K562 (cell line): ENCODE data around the gene TRPC4. TPM values are rescaled to one million over a fixed set of nuclear protein-coding genes. Genes with fewer than 3 reads are reported as not detected.

Experiments used
- ATAC-seq: fragments of 200-7000 bp; cut with Tn5 transposase; 3 replicates; pipeline ENCODE4 v1.9.1; 2020; ENCODE audit warnings: moderate library complexity
- BruUV-seq: library from RNA; stranded (reverse); fragments of 400-500 nt; replicated peaks from 2 replicates; lab custom pipeline; 2021; lab: Mats Ljungman, UMichigan
- CTCF ChIA-PET: fragments of 300-600 bp; formaldehyde crosslinking; extraction: SDS; loops from one replicate; lab custom pipeline; 2021; ENCODE audit warnings: low intra/inter-chr PET ratio; lab: Yijun Ruan, JAX
- POLR2A ChIA-PET: fragments of 300-600, 350-650 bp; sonication (Branson Sonifier 250); formaldehyde crosslinking; extraction: SDS; loops from one replicate; lab custom pipeline; 2021; ENCODE audit warnings: antibody characterized with exemption, inconsistent platforms; lab: Yijun Ruan, JAX
- DNase-seq, 4 experiments: peaks; one replicate each; pipeline versions ENCODE4 v3.0.0 to v3.0.0-alpha.2; 2011 to 2018; ENCODE audit warnings: low spot score in 3 of 4, mixed read lengths in 3 of 4; ENCODE audit errors: extremely low read depth in 1 of 4
- FAIRE-seq: peaks from 2 replicates; lab custom pipeline; 2011; peaks lifted over from hg19 to GRCh38; lab: Jason Lieb, UNC
- H2AFZ ChIP-seq: 2 replicates; pipeline ENCODE4 v1.6.0; 2011; ENCODE audit warnings: low read depth, low read length, control low read depth, inconsistent platforms
- H3K27ac ChIP-seq: fragments of 200-600 bp; 3 replicates; pipeline ENCODE4 v1.8.0; 2011; ENCODE audit warnings: low read depth, mild to moderate bottlenecking, control low read depth, inconsistent platforms, low read length, moderate library complexity, mixed read lengths; ENCODE audit errors: extremely low read depth
- H3K27me3 ChIP-seq, 2 experiments: fragments of 300-600 bp in 1 of 2; 2 replicates in 1 of 2; 3 replicates in 1 of 2; pipeline versions ENCODE4 v1.6.0 to v1.8.0; 2011; ENCODE audit warnings: inconsistent platforms in 2 of 2, low read length in 2 of 2, mild to moderate bottlenecking in 1 of 2, mixed read lengths in 1 of 2, moderate library complexity in 1 of 2; ENCODE audit not compliant: control insufficient read depth in 2 of 2, insufficient read depth in 2 of 2
- H3K36me3 ChIP-seq: fragments of 300-600 bp; 3 replicates; pipeline ENCODE4 v1.8.0; 2011; ENCODE audit warnings: mild to moderate bottlenecking, low read length, inconsistent platforms; ENCODE audit not compliant: control insufficient read depth, insufficient read depth
- H3K4me1 ChIP-seq, 2 experiments: fragments of 200-600 bp in 1 of 2; replicated peaks in 1 of 2; 2 replicates in 1 of 2; 3 replicates in 1 of 2; pipeline versions ENCODE4 v1.5.1 to v1.8.0; 2011; ENCODE audit warnings: inconsistent platforms in 2 of 2, low read length in 2 of 2, mild to moderate bottlenecking in 1 of 2, mixed read lengths in 1 of 2, moderate library complexity in 1 of 2; ENCODE audit not compliant: control insufficient read depth in 2 of 2, insufficient read depth in 2 of 2
- H3K4me2 ChIP-seq: 2 replicates; pipeline ENCODE4 v1.6.1; 2011; ENCODE audit warnings: low read length, control low read depth, inconsistent platforms, mixed read lengths; ENCODE audit not compliant: insufficient read depth
- H3K4me3 ChIP-seq: fragments of 200-600 bp; sonication (generic), shearing (Covaris generic); 2 replicates; pipeline ENCODE4 v1.5.1; 2016; ENCODE audit warnings: control low read depth, inconsistent platforms
- H3K79me2 ChIP-seq: fragments of 200-600 bp; 3 replicates; pipeline ENCODE4 v1.8.0; 2011; ENCODE audit warnings: low read length, inconsistent platforms; ENCODE audit not compliant: control insufficient read depth, insufficient read depth
- H3K9ac ChIP-seq, 2 experiments: 2 replicates each; pipeline versions ENCODE4 v1.6.0 to v1.6.1; 2011; ENCODE audit warnings: low read depth in 2 of 2, low read length in 2 of 2, control low read depth in 1 of 2, inconsistent platforms in 1 of 2, mild to moderate bottlenecking in 1 of 2, mixed read lengths in 1 of 2; ENCODE audit not compliant: insufficient read depth in 1 of 2
- H3K9me1 ChIP-seq: one replicate; pipeline ENCODE4 v1.6.0; 2011; ENCODE audit warnings: inconsistent platforms, mild to moderate bottlenecking, low read length, moderate library complexity; ENCODE audit not compliant: control insufficient read depth, insufficient read depth
- H3K9me3 ChIP-seq: replicated peaks from 2 replicates; pipeline ENCODE4 v1.5.1; 2011; ENCODE audit warnings: low read depth, low read length, inconsistent platforms; ENCODE audit not compliant: control insufficient read depth, insufficient read depth
- H4K20me1 ChIP-seq: replicated peaks from 2 replicates; pipeline ENCODE4 v1.6.1; 2011; ENCODE audit warnings: low read length, inconsistent platforms, mixed read lengths; ENCODE audit not compliant: control insufficient read depth, insufficient read depth
- CXXC5 ChIP-seq: fragments of 250-450 bp; sonication (Bioruptor Pico); IDR thresholded peaks from 2 replicates; pipeline ENCODE4 v1.8.0; 2022; ENCODE audit warnings: inconsistent platforms, mild to moderate bottlenecking, moderate library complexity
- ERF ChIP-seq: fragments of 450-650 bp; formaldehyde crosslinking; IDR thresholded peaks from 2 replicates; pipeline ENCODE4 v1.4.0; 2020; ENCODE audit warnings: mild to moderate bottlenecking, mixed read lengths
- ETV6 ChIP-seq, 3 experiments: fragments of 150-350 bp in 1 of 3; sonication (generic) in 1 of 3; formaldehyde crosslinking in 1 of 3; IDR thresholded peaks; 2 replicates each; pipeline versions ENCODE4 v1.6.1 to v1.8.0; 2014 to 2022; ENCODE audit warnings: borderline replicate concordance in 2 of 3, low read depth in 2 of 3, antibody characterized with exemption in 1 of 3, low read length in 1 of 3, mild to moderate bottlenecking in 1 of 3, missing genetic modification reagents in 1 of 3
- FOXK2 ChIP-seq, 2 experiments: fragments of 450-650 bp; IDR thresholded peaks in 1 of 2; conservative IDR thresholded peaks in 1 of 2; 2 replicates each; pipeline ENCODE4 v1.6.1; 2016; ENCODE audit warnings: low read depth in 2 of 2, mild to moderate bottlenecking in 1 of 2
- GTF2F1 ChIP-seq: IDR thresholded peaks from 2 replicates; pipeline ENCODE4 v1.6.1; 2011; ENCODE audit warnings: low read depth, low read length, improper control_type of control experiment
- HMGXB4 ChIP-seq: sonication (generic); formaldehyde crosslinking; IDR thresholded peaks from 2 replicates; pipeline ENCODE4 v1.8.1; 2023; ENCODE audit warnings: mild to moderate bottlenecking, missing genetic modification reagents
- ILK ChIP-seq: fragments of 450-650 bp; IDR thresholded peaks from 2 replicates; pipeline ENCODE4 v1.6.1; 2016; ENCODE audit warnings: missing genetic modification characterization, low read depth, mild to moderate bottlenecking, missing compliant biosample characterization, moderate library complexity, borderline replicate concordance
- KAT8 ChIP-seq: fragments of 450-650 bp; IDR thresholded peaks from 2 replicates; pipeline ENCODE4 v1.6.1; 2016; ENCODE audit warnings: low read depth, mild to moderate bottlenecking
- NCOA2 ChIP-seq, 2 experiments: fragments of 450-650 bp; IDR thresholded peaks; 2 replicates each; pipeline ENCODE4 v1.6.1; 2018; ENCODE audit warnings: mild to moderate bottlenecking in 2 of 2, moderate library complexity in 1 of 2; ENCODE audit not compliant: partially characterized antibody in 2 of 2
- NEUROD1 ChIP-seq: fragments of 150-350 bp; IDR thresholded peaks from 2 replicates; pipeline ENCODE4 v1.6.1; 2014; ENCODE audit warnings: borderline replicate concordance, low read length, low read depth; ENCODE audit not compliant: partially characterized antibody
- NFATC3 ChIP-seq: fragments of 450-650 bp; IDR thresholded peaks from 2 replicates; pipeline ENCODE4 v1.6.1; 2017; ENCODE audit warnings: mild to moderate bottlenecking
- NFYB ChIP-seq: IDR thresholded peaks from 2 replicates; pipeline ENCODE4 v1.6.1; 2011; ENCODE audit warnings: mild to moderate bottlenecking, moderate library complexity; ENCODE audit not compliant: insufficient read length; ENCODE audit errors: extremely low read depth
- NR0B1 ChIP-seq: fragments of 450-650 bp; IDR thresholded peaks from one replicate; pipeline ENCODE4 v1.6.1; 2018; ENCODE audit warnings: mild to moderate bottlenecking, moderate library complexity; ENCODE audit not compliant: partially characterized antibody
- PML ChIP-seq: IDR thresholded peaks from 2 replicates; pipeline ENCODE4 v1.6.1; 2012; ENCODE audit warnings: low read length, inconsistent platforms
- PYGO2 ChIP-seq: fragments of 450-650 bp; IDR thresholded peaks from 2 replicates; pipeline ENCODE4 v1.6.1; 2016; ENCODE audit warnings: mild to moderate bottlenecking, missing genetic modification characterization, moderate library complexity, missing compliant biosample characterization
- SMAD4 ChIP-seq: fragments of 250-450 bp; sonication (Bioruptor Pico); conservative IDR thresholded peaks from 2 replicates; pipeline ENCODE4 v1.8.0; 2021; ENCODE audit warnings: inconsistent platforms, mild to moderate bottlenecking, moderate library complexity
- SNRNP70 ChIP-seq: fragments of 200-400 bp; formaldehyde crosslinking; optimal IDR thresholded peaks from 2 replicates; pipeline ENCODE3; 2017; ENCODE audit warnings: low read depth, low read length
- SREBF1 ChIP-seq: fragments of 150-350 bp; IDR thresholded peaks from 2 replicates; pipeline ENCODE4 v1.6.1; 2014; ENCODE audit warnings: antibody characterized with exemption, low read depth, low read length, borderline replicate concordance
- SRSF9 ChIP-seq: fragments of 200-400 bp; formaldehyde crosslinking; IDR thresholded peaks from 2 replicates; pipeline ENCODE4 v1.6.1; 2017; ENCODE audit warnings: low read depth, low read length, borderline replicate concordance
- ZNF239 ChIP-seq: fragments of 250-450 bp; sonication (Bioruptor Pico); IDR thresholded peaks from 2 replicates; pipeline ENCODE4 v1.4.0; 2020; ENCODE audit warnings: mild to moderate bottlenecking
- whole genome bisulfite sequencing: fragments of 100-300 bp; shearing (Covaris generic); methylation state at CpG from one replicate; pipeline ENCODE4 v1.1.6; 2016; ENCODE audit warnings: low coverage, mixed read lengths; ENCODE audit not compliant: insufficient coverage; ENCODE audit errors: missing lambda C conversion rate; 5-methylcytosine and 5-hydroxymethylcytosine counted together
- in situ Hi-C: fragments of 300-500 bp; cut with MboI; formaldehyde crosslinking; loops from 4 replicates; pipeline ENCODE4 v1.15.0; 2018; ENCODE audit warnings: inconsistent platforms, mixed read lengths
- intact Hi-C: fragments of 100-400 bp; cut with micrococcal nuclease; formaldehyde crosslinking; loops from 2 replicates; pipeline ENCODE4 v1.14.2; 2022
- polyA plus RNA-seq, 8 experiments: library from polyadenylated mRNA; depleted of rRNA in 4 of 8; stranded (reverse) in 5 of 8; unstranded in 3 of 8; fragments of >200 nt; fragmentation: Nextera tagmentation in 2 of 8; fragmentation: Illumina TruSeq in 1 of 8; extraction: Ambion mirVana in 2 of 8; extraction: Trizol in 1 of 8; gene quantifications; 2 replicates each; pipeline versions ENCODE4 v1.2.1 to v1.2.3, GENCODE V29; 2011 to 2014; ENCODE audit warnings: inconsistent platforms in 1 of 8, missing spikeins in 1 of 8
- total RNA-seq, 7 experiments: library from RNA; depleted of rRNA in 6 of 7; stranded (reverse); fragments of >200 nt in 6 of 7; fragmentation: Illumina TruSeq in 2 of 7; extraction: Trizol in 2 of 7; gene quantifications; 2 replicates each; pipeline versions ENCODE4 v1.2.1 to v1.2.3, GENCODE V29; 2011 to 2021; ENCODE audit warnings: low replicate concordance in 1 of 7

The TRPC4 gene
- total and polyA plus RNA-seq, 9 of the 15 experiments (the other 6 are each of a cell fraction or from before 2014, with no cell fraction given): 0.03 to 0.04 TPM; not detected in 7

DNA sequence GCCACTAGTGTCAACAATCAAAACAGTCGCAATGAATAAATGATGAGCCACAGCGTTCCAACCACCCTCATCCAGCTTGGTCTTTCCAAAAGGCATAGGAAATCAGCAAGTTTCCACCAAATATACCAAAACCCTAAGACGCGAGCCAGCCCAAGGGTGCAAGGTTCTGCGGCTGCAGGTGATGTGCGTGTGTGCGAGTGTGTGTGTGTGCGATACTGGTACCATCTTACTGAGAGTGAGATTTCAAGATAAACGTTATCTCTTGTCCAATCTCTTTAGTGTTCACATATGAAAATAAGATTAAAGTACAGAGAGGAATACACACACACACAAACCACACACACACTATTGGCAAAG lies 895 bp upstream of the TRPC4 start:
- POLR2A ChIA-PET: interaction anchor here (0.7 to 1.0 kb wide), 2 partner anchors 10 to 179 kb away, joined by 3 read pairs; no protein-coding TSS in a partner anchor
- Histone ChIP-seq H3K9me1 (no peaks in the 10 kb centered on the region), H3K9ac (no peak overlapping the region; a peak in 1 of 4 replicates), H2AFZ (peak overlapping the region; percentile 53; the same call in 1 of the 2 replicates), H3K9me3 (no peaks in the 10 kb centered on the region), H4K20me1 (no peaks in the 10 kb centered on the region), H3K4me3 (no peak overlapping the region), H3K4me2 (0 out of 2 replicates have a peak overlapping the region, but pooled peaks have one; percentile 65), H3K27ac (no peak overlapping the region), H3K4me1 (peaks cover 0 to 11% of the 10 kb centered on the region in 2 experiments; a peak in 2 of 5 replicates), H3K36me3 (no peaks in the 10 kb centered on the region), H3K79me2 (no peaks in the 10 kb centered on the region), H3K27me3 (no peaks in the 10 kb centered on the region; a peak in 1 of 5 replicates)
- FAIRE-seq (no peak), DNase-seq (no peak), ATAC-seq (no peak)
- no peak for TF ChIP-seq ILK (tag)
- no peak for TF ChIP-seq NFATC3
- no peak for TF ChIP-seq PYGO2
- TF ChIP-seq ZNF239 (CRISPR knock-in tag): no peak
- no peak for TF ChIP-seq NR0B1
- no peak for TF ChIP-seq SNRNP70
- TF ChIP-seq NFYB: no peak
- TF ChIP-seq NCOA2 (IDR thresholded peaks at IDR 0.05; ENCODE audit: partially characterized antibody in 2 of 2): no peak
- TF ChIP-seq SREBF1: no peak
- TF ChIP-seq ETV6 (IDR thresholded peaks at IDR 0.05; ENCODE audit: borderline replicate concordance in 1 of 2, low read depth in 2 of 2, low read length in 1 of 2): no peak
- no peak for TF ChIP-seq ETV6 (CRISPR knock-in tag; IDR thresholded peaks at IDR 0.05; ENCODE audit: borderline replicate concordance)
- no peak for TF ChIP-seq KAT8
- TF ChIP-seq NEUROD1: no peak
- no peak for TF ChIP-seq GTF2F1
- TF ChIP-seq CXXC5: no peak
- no peak for TF ChIP-seq SRSF9
- TF ChIP-seq PML: no peak
- no peak for TF ChIP-seq SMAD4 (CRISPR knock-in tag)
- TF ChIP-seq FOXK2 (conservative IDR thresholded peaks at IDR 0.05 in 1 of 2, IDR thresholded peaks at IDR 0.05 in 1 of 2; ENCODE audit: low read depth in 2 of 2): no peak
- no peak for TF ChIP-seq HMGXB4 (CRISPR knock-in tag)
- no peak for TF ChIP-seq ERF (CRISPR knock-in tag)
- in situ Hi-C loops (no loop called here), intact Hi-C loops (loop anchor here (1.0 to 5.0 kb wide), 4 partner anchors 75 to 712 kb away; no protein-coding TSS in a partner anchor)
- 64% methylated on average over 9 of the region's 9 CpGs for WGBS
- BruUV-seq: no TSS peak
- CTCF ChIA-PET: interaction anchor here (0.9 kb wide), 1 partner anchor 175 kb away, joined by 3 read pairs; no protein-coding TSS in a partner anchor
